ENCODE data around the gene DXO. TPM values are rescaled to one million over a fixed set of nuclear protein-coding genes. Genes with fewer than 3 reads are reported as not detected.

The DXO gene
- total RNA-seq, 6 experiments from 2014 or later: 9.8 to 14.6 (median 12.1) TPM

DNA sequence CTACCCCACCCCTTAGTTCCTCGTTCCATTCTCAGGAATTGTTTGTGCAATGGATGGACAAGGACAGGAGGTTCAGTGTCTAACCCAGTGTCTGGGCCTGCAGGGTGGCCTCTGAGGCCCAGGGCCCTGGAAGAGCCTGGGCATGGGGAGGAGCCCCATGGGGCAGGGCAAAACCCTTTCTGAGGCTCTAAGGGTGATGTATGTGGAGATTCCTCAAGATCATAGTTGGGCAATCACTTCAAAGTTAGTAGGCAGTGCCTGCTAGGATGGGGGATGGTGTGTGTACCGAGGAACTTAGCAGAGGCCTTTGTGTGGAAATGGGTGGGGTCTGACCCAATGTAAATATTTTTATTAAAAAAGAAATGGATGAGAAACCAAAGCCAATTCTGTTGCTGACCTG, 51.1 kb downstream of the DXO start:
- Histone ChIP-seq H3K4me1 (no peaks in the 10 kb centered on the region), H3K36me3 (no peaks in the 10 kb centered on the region), H3K27me3 (no peaks in the 10 kb centered on the region), H3K4me3 (no peak overlapping the region), H3K27ac (no peak overlapping the region), H3K9me3 (no peaks in the 10 kb centered on the region)
- WGBS (ENCODE audit: insufficient coverage, low coverage, low lambda C conversion rate, missing lambda C conversion rate): 72% methylated on average over 2 of the region's 2 CpGs
- TF ChIP-seq POLR2A (IDR thresholded peaks at IDR 0.05): no peak
- TF ChIP-seq, protein P1, sequence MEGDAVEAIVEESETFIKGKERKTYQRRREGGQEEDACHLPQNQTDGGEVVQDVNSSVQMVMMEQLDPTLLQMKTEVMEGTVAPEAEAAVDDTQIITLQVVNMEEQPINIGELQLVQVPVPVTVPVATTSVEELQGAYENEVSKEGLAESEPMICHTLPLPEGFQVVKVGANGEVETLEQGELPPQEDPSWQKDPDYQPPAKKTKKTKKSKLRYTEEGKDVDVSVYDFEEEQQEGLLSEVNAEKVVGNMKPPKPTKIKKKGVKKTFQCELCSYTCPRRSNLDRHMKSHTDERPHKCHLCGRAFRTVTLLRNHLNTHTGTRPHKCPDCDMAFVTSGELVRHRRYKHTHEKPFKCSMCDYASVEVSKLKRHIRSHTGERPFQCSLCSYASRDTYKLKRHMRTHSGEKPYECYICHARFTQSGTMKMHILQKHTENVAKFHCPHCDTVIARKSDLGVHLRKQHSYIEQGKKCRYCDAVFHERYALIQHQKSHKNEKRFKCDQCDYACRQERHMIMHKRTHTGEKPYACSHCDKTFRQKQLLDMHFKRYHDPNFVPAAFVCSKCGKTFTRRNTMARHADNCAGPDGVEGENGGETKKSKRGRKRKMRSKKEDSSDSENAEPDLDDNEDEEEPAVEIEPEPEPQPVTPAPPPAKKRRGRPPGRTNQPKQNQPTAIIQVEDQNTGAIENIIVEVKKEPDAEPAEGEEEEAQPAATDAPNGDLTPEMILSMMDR (IDR thresholded peaks at IDR 0.05): no peak
- ATAC-seq (no peak), DNase-seq (no peak)
- intact Hi-C loops (cut with DNase I): no loop called here

MicroRNA genes within 50 kb of the gene (microRNA counts, 767-probe panel; counts per million panel counts)
- microRNA hsa-miR-1236: 237 counts per million

Small RNA genes lying within 50 kb of the gene (microRNA-seq; reads per million reads assigned to microRNA genes)
- gene MIR1236: 0 reads per million in 2 donors

Small RNA genes lying within 50 kb of the gene (small RNA-seq; reads per million reads assigned to genes)
- gene AL645922.1: 0 reads per million in 2 experiments

Other genes starting within 250 kb of the DXO start
- gene MPIG6B, start 248.8 kb downstream of the DXO start, total RNA-seq: under 1 TPM in 2 of 6 experiments, not detected in 4; 0.33 to 0.56 TPM
- gene DDAH2, start 242.8 kb downstream of the DXO start, total RNA-seq: 10 to 100 TPM; 16.3 to 27.5 (median 19.1) TPM
- gene CLIC1, start 235.6 kb downstream of the DXO start, total RNA-seq: 100 to 1,000 TPM in 1 of 6 experiments, 10 to 100 TPM in 5; 36.7 to 123 (median 62.0) TPM
- gene MSH5, start 232.1 kb downstream of the DXO start, total RNA-seq: 1 to 10 TPM; 3.2 to 8.5 (median 4.3) TPM
- gene SAPCD1, start 209.5 kb downstream of the DXO start, total RNA-seq: 1 to 10 TPM in 2 of 6 experiments, under 1 TPM in 3, not detected in 1; 0.62 to 1.6 (median 0.90) TPM
- 1 to 10 TPM; 1.2 to 5.2 (median 2.7) TPM for gene VWA7, start 194.8 kb downstream of the DXO start, total RNA-seq
- gene VARS1, start 176.4 kb downstream of the DXO start, total RNA-seq: 10 to 100 TPM; 31.0 to 58.1 (median 41.0) TPM
- 10 to 100 TPM; 11.0 to 26.1 (median 11.6) TPM for gene LSM2, start 165.2 kb downstream of the DXO start, total RNA-seq
- 1 to 10 TPM in 1 of 6 experiments, under 1 TPM in 5; 0.37 to 1.2 (median 0.56) TPM for gene HSPA1L, start 156.9 kb downstream of the DXO start, total RNA-seq
- 100 to 1,000 TPM in 2 of 6 experiments, 10 to 100 TPM in 4; 73.2 to 442 (median 80.2) TPM for gene HSPA1A, start 156.6 kb downstream of the DXO start, total RNA-seq
- gene HSPA1B, start 144.4 kb downstream of the DXO start, total RNA-seq: 100 to 1,000 TPM in 2 of 6 experiments, 10 to 100 TPM in 4; 41.5 to 144 (median 47.5) TPM
- 10 to 100 TPM; 20.3 to 44.8 (median 34.1) TPM for gene NEU1, start 109.3 kb downstream of the DXO start, total RNA-seq
- under 1 TPM in 2 of 6 experiments, not detected in 4; 0.09 to 0.25 TPM for gene SLC44A4, start 93.1 kb downstream of the DXO start, total RNA-seq
- 10 to 100 TPM; 10.7 to 20.1 (median 13.3) TPM for gene EHMT2, start 74.4 kb downstream of the DXO start, total RNA-seq
- under 1 TPM in 5 of 6 experiments, not detected in 1; 0.25 to 0.82 (median 0.51) TPM for gene ZBTB12, start 70.1 kb downstream of the DXO start, total RNA-seq
- 100 to 1,000 TPM; 309 to 739 (median 533) TPM for gene C2, start 44.4 kb downstream of the DXO start, total RNA-seq
- 1,000 to 10,000 TPM; 1,939 to 4,112 (median 3,131) TPM for gene CFB, start 26.0 kb downstream of the DXO start, total RNA-seq
- 10 to 100 TPM in 5 of 6 experiments, 1 to 10 TPM in 1; 9.3 to 33.8 (median 18.3) TPM for gene NELFE, start 13.2 kb downstream of the DXO start, total RNA-seq
- gene SKIC2, start 13.0 kb downstream of the DXO start, total RNA-seq: 10 to 100 TPM; 26.3 to 73.1 (median 47.1) TPM
- 1,000 to 10,000 TPM; 1,495 to 2,818 (median 2,205) TPM for gene C4A, start 9.9 kb upstream of the DXO start, total RNA-seq
- 1,000 to 10,000 TPM; 1,420 to 2,805 (median 2,265) TPM for gene C4B, start 42.7 kb upstream of the DXO start, total RNA-seq
- 10 to 100 TPM in 3 of 6 experiments, 1 to 10 TPM in 3; 5.7 to 60.7 (median 14.0) TPM for gene CYP21A2, start 66.3 kb upstream of the DXO start, total RNA-seq
- 10 to 100 TPM in 3 of 6 experiments, 1 to 10 TPM in 3; 7.2 to 28.3 (median 10.3) TPM for gene TNXB, start 137.2 kb upstream of the DXO start, total RNA-seq
- gene ATF6B, start 156.1 kb upstream of the DXO start, total RNA-seq: 10 to 100 TPM; 15.2 to 35.5 (median 33.2) TPM
- gene FKBPL, start 158.2 kb upstream of the DXO start, total RNA-seq: 1 to 10 TPM; 1.5 to 2.7 (median 2.2) TPM
- gene PRRT1, start 179.8 kb upstream of the DXO start, total RNA-seq: under 1 TPM in 4 of 6 experiments, not detected in 2; 0.13 to 0.29 (median 0.24) TPM
- 10 to 100 TPM in 2 of 6 experiments, 1 to 10 TPM in 4; 6.4 to 16.0 (median 8.9) TPM for gene PPT2, start 182.0 kb upstream of the DXO start, total RNA-seq
- 1 to 10 TPM; 1.4 to 6.0 (median 4.2) TPM for gene EGFL8, start 192.5 kb upstream of the DXO start, total RNA-seq
- 10 to 100 TPM; 23.5 to 36.9 (median 31.6) TPM for gene AGPAT1, start 203.9 kb upstream of the DXO start, total RNA-seq
- 10 to 100 TPM; 50.5 to 90.4 (median 60.9) TPM for gene RNF5, start 206.3 kb upstream of the DXO start, total RNA-seq
- 1 to 10 TPM in 4 of 6 experiments, under 1 TPM in 2; 0.81 to 3.4 (median 1.8) TPM for gene AGER, start 212.1 kb upstream of the DXO start, total RNA-seq
- 10 to 100 TPM; 15.5 to 29.5 (median 24.3) TPM for gene PBX2, start 218.1 kb upstream of the DXO start, total RNA-seq
- 1 to 10 TPM; 3.7 to 9.2 (median 5.7) TPM for gene GPSM3, start 220.5 kb upstream of the DXO start, total RNA-seq

Measured in right lobe of liver (tissue), 6 donors.